ENCODE data around the gene TIMM22.

DNA sequence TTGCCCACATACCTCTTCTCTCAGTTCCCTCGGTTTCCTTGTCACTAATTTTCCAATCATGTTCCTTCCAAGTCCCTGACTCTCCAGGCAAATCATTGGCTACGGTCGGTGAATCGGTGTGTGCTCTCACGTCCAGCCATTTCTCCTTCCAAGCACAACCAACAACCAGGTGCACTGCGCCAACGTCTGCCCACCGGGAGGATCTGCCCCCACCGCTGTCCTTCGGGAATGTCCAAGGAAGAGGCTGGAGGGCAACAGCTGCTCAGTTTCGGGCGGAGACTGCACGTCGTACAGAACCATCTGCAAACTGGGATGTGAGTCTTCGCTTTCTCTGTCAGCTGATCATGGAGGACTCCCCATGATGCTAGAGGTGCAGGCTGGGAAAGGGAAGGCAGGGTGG is 9.0 kb upstream of the TIMM22 start:
- TF ChIP-seq, protein P1, sequence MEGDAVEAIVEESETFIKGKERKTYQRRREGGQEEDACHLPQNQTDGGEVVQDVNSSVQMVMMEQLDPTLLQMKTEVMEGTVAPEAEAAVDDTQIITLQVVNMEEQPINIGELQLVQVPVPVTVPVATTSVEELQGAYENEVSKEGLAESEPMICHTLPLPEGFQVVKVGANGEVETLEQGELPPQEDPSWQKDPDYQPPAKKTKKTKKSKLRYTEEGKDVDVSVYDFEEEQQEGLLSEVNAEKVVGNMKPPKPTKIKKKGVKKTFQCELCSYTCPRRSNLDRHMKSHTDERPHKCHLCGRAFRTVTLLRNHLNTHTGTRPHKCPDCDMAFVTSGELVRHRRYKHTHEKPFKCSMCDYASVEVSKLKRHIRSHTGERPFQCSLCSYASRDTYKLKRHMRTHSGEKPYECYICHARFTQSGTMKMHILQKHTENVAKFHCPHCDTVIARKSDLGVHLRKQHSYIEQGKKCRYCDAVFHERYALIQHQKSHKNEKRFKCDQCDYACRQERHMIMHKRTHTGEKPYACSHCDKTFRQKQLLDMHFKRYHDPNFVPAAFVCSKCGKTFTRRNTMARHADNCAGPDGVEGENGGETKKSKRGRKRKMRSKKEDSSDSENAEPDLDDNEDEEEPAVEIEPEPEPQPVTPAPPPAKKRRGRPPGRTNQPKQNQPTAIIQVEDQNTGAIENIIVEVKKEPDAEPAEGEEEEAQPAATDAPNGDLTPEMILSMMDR (conservative IDR thresholded peaks at IDR 0.05; ENCODE audit: low read depth, low read length) = no peak
- TF ChIP-seq EZH2 (IDR thresholded peaks at IDR 0.05; ENCODE audit: low read length, unreplicated experiment) = no peak
